H9 (cell line): ENCODE data around the gene SGIP1. TPM values are rescaled to one million over a fixed set of nuclear protein-coding genes. Genes with fewer than 3 reads are reported as not detected.

Source experiments
- DNase-seq: peaks from one replicate; pipeline ENCODE4 v3.0.0-alpha.2; 2017
- H2AFZ ChIP-seq: one replicate; pipeline ENCODE4 v1.6.1; 2013; ENCODE audit warnings: mild to moderate bottlenecking, low read length, control low read depth, moderate library complexity
- H2AK5ac ChIP-seq: 2 replicates; pipeline ENCODE4 v1.6.1; 2013; ENCODE audit warnings: low read length, control low read depth, mixed read lengths; ENCODE audit not compliant: insufficient read length
- H2BK120ac ChIP-seq: one replicate; pipeline ENCODE4 v1.6.1; 2013; ENCODE audit warnings: low read depth, mild to moderate bottlenecking, low read length, control low read depth, inconsistent platforms; ENCODE audit not compliant: poor library complexity, severe bottlenecking
- H2BK12ac ChIP-seq: 2 replicates; pipeline ENCODE4 v1.6.1; 2013; ENCODE audit warnings: low read length, control low read depth, mixed read lengths, low read depth; ENCODE audit not compliant: insufficient read length
- H2BK15ac ChIP-seq: 2 replicates; pipeline ENCODE4 v1.6.1; 2013; ENCODE audit warnings: low read depth, low read length, control low read depth
- H2BK20ac ChIP-seq: one replicate; pipeline ENCODE4 v1.6.1; 2013; ENCODE audit warnings: low read depth, mild to moderate bottlenecking, low read length, control low read depth, inconsistent platforms; ENCODE audit not compliant: poor library complexity, severe bottlenecking
- H2BK5ac ChIP-seq: 2 replicates; pipeline ENCODE4 v1.6.1; 2013; ENCODE audit warnings: low read length, control low read depth, mixed read lengths; ENCODE audit not compliant: insufficient read length
- H3K14ac ChIP-seq: 2 replicates; pipeline ENCODE4 v1.6.1; 2013; ENCODE audit warnings: low read length, control low read depth; ENCODE audit not compliant: insufficient read depth
- H3K18ac ChIP-seq: 2 replicates; pipeline ENCODE4 v1.6.1; 2013; ENCODE audit warnings: low read depth, mild to moderate bottlenecking, mixed read lengths, low read length, control low read depth; ENCODE audit not compliant: insufficient read length
- H3K23ac ChIP-seq: 2 replicates; pipeline ENCODE4 v1.6.1; 2013; ENCODE audit warnings: low read length, control low read depth, mixed read lengths, low read depth; ENCODE audit not compliant: insufficient read length
- H3K23me2 ChIP-seq: 2 replicates; pipeline ENCODE4 v1.6.1; 2013; ENCODE audit warnings: low read depth, mild to moderate bottlenecking, mixed read lengths, low read length, control low read depth; ENCODE audit not compliant: insufficient read length, poor library complexity, severe bottlenecking
- H3K27ac ChIP-seq: 2 replicates; pipeline ENCODE4 v1.5.1; 2013; ENCODE audit warnings: low read length, control low read depth, mixed read lengths, low read depth; ENCODE audit not compliant: insufficient read length
- H3K27me3 ChIP-seq: 2 replicates; pipeline ENCODE4 v1.6.1; 2013; ENCODE audit warnings: low read length, control low read depth, inconsistent platforms; ENCODE audit not compliant: insufficient read depth
- H3K4ac ChIP-seq: 2 replicates; pipeline ENCODE4 v1.6.1; 2013; ENCODE audit warnings: low read depth, mild to moderate bottlenecking, control low read depth, inconsistent platforms, low read length, moderate library complexity
- H3K4me1 ChIP-seq: 2 replicates; pipeline ENCODE4 v1.6.1; 2013; ENCODE audit warnings: low read length, control low read depth, inconsistent platforms; ENCODE audit not compliant: insufficient read depth
- H3K4me2 ChIP-seq: 2 replicates; pipeline ENCODE4 v1.6.1; 2013; ENCODE audit warnings: low read length, control low read depth, mixed read lengths; ENCODE audit not compliant: insufficient read length, insufficient read depth
- H3K56ac ChIP-seq: 2 replicates; pipeline ENCODE4 v1.6.1; 2013; ENCODE audit warnings: low read depth, mild to moderate bottlenecking, mixed read lengths, low read length, control low read depth; ENCODE audit not compliant: insufficient read length
- H3K79me1 ChIP-seq: 2 replicates; pipeline ENCODE4 v1.6.1; 2013; ENCODE audit warnings: low read depth, mild to moderate bottlenecking, moderate library complexity, low read length, control low read depth, inconsistent platforms; ENCODE audit not compliant: insufficient read depth, poor library complexity, severe bottlenecking
- H3K79me2 ChIP-seq: 2 replicates; pipeline ENCODE4 v1.6.1; 2013; ENCODE audit warnings: low read length, control low read depth, inconsistent platforms; ENCODE audit not compliant: insufficient read depth
- H3K9ac ChIP-seq: 2 replicates; pipeline ENCODE4 v1.6.1; 2013; ENCODE audit warnings: low read length, control low read depth, mixed read lengths; ENCODE audit not compliant: insufficient read length; ENCODE audit errors: extremely low read depth
- H3K9me3 ChIP-seq: one replicate; pipeline ENCODE4 v1.6.1; 2013; ENCODE audit warnings: low read depth, low read length, inconsistent platforms; ENCODE audit not compliant: control insufficient read depth
- H3T11ph ChIP-seq: one replicate; pipeline ENCODE4 v1.6.1; 2013; ENCODE audit warnings: mild to moderate bottlenecking, low read length, control low read depth, inconsistent platforms
- H4K20me1 ChIP-seq: one replicate; pipeline ENCODE4 v1.6.1; 2013; ENCODE audit not compliant: control insufficient read depth, insufficient read length, insufficient read depth
- H4K5ac ChIP-seq: 2 replicates; pipeline ENCODE4 v1.6.1; 2013; ENCODE audit warnings: low read depth, mild to moderate bottlenecking, mixed read lengths, low read length, control low read depth; ENCODE audit not compliant: insufficient read length
- H4K8ac ChIP-seq: replicated peaks from 2 replicates; pipeline ENCODE4 v1.6.1; 2013; ENCODE audit warnings: low read length, control low read depth, mixed read lengths, low read depth; ENCODE audit not compliant: insufficient read length
- H4K91ac ChIP-seq: 2 replicates; pipeline ENCODE4 v1.6.1; 2013; ENCODE audit warnings: low read depth, mild to moderate bottlenecking, moderate library complexity, mixed read lengths, low read length, control low read depth; ENCODE audit not compliant: insufficient read length
- H3K27ac Mint-ChIP-seq, 3 experiments: 2 replicates in 2 of 3; 3 replicates in 1 of 3; pipeline ENCODE4 v1.8.0; 2020 to 2021; ENCODE audit warnings: mixed read lengths in 3 of 3, mild to moderate bottlenecking in 1 of 3, moderate library complexity in 1 of 3
- H3K27me3 Mint-ChIP-seq: 2 replicates; pipeline ENCODE4 v1.8.0; 2021; ENCODE audit warnings: low read depth, mild to moderate bottlenecking, moderate library complexity, mixed read lengths
- H3K36me3 Mint-ChIP-seq, 3 experiments: 2 replicates in 2 of 3; 3 replicates in 1 of 3; pipeline ENCODE4 v1.8.0; 2020 to 2021; ENCODE audit warnings: low read depth in 3 of 3, mixed read lengths in 3 of 3; ENCODE audit not compliant: insufficient read depth in 1 of 3
- H3K4me1 Mint-ChIP-seq, 2 experiments: 2 replicates each; pipeline ENCODE4 v1.8.0; 2020; ENCODE audit warnings: mixed read lengths in 2 of 2
- H3K4me3 Mint-ChIP-seq, 2 experiments: 2 replicates in 1 of 2; 3 replicates in 1 of 2; pipeline ENCODE4 v1.8.0; 2020 to 2021; ENCODE audit warnings: mild to moderate bottlenecking in 2 of 2, mixed read lengths in 2 of 2, moderate library complexity in 1 of 2
- H3K9me3 Mint-ChIP-seq, 2 experiments: 2 replicates in 1 of 2; 3 replicates in 1 of 2; pipeline ENCODE4 v1.8.0; 2020; ENCODE audit warnings: mild to moderate bottlenecking in 2 of 2, mixed read lengths in 2 of 2, moderate library complexity in 1 of 2
- CTCF ChIP-seq: fragments of 200-600 bp; sonication (generic); conservative IDR thresholded peaks from 3 replicates; pipeline ENCODE4 v1.8.0; 2021; ENCODE audit warnings: antibody characterized with exemption, mild to moderate bottlenecking
- WGBS: extraction: QIAGEN DNeasy Blood & Tissue Kit; methylation state at CpG from one replicate; pipeline ENCODE4 v1.1.7; 2013; ENCODE audit warnings: missing lambda C conversion rate, low lambda C conversion rate, mixed read lengths; ENCODE audit not compliant: insufficient read length; ENCODE audit errors: extremely low coverage; 5-methylcytosine and 5-hydroxymethylcytosine counted together
- total RNA-seq: library from RNA; stranded (reverse); gene quantifications from 2 replicates; pipeline ENCODE4 v1.2.1, GENCODE V29; 2021

SGIP1 gene
- total RNA-seq, 1 experiment from 2014 or later, result 1.5 TPM

- Histone ChIP-seq H3K27ac (no peak overlapping the region), H3K23me2 (no peaks in the 10 kb centered on the region), H4K5ac (no peak overlapping the region), H3K79me1 (no peaks in the 10 kb centered on the region), H2AK5ac (no peak overlapping the region), H3K4ac (no peak overlapping the region), H3K18ac (no peak overlapping the region), H3K9ac (no peak overlapping the region), H4K20me1 (no peaks in the 10 kb centered on the region), H2BK120ac (no peak overlapping the region), H4K8ac (no peak overlapping the region), H2BK15ac (no peak overlapping the region), H3K4me2 (no peak overlapping the region), H3K9me3 (no peaks in the 10 kb centered on the region), H3K27me3 (no peaks in the 10 kb centered on the region), H2BK5ac (no peak overlapping the region), H2BK12ac (no peak overlapping the region), H4K91ac (no peak overlapping the region), H3K79me2 (no peaks in the 10 kb centered on the region), H3K4me1 (no peaks in the 10 kb centered on the region), H2AFZ (no peak overlapping the region), H3T11ph (no peak overlapping the region), H3K23ac (no peak overlapping the region), H3K14ac (no peak overlapping the region), H2BK20ac (no peak overlapping the region), H3K56ac (no peak overlapping the region)
- Mint-ChIP-seq H3K27me3 (no peaks in the 10 kb centered on the region), H3K27ac (no peak overlapping the region), H3K36me3 (no peaks in the 10 kb centered on the region), H3K4me1 (peaks cover 14 to 17% of the 10 kb centered on the region in 2 experiments), H3K9me3 (no peaks in the 10 kb centered on the region), H3K4me3 (no peak overlapping the region)
- DNase-seq, result no peak
- WGBS, result no CpG with 5 or more reads among the region's 2 CpGs
- TF ChIP-seq CTCF, result no peak
These were observed 153.4 kb downstream of the SGIP1 start for GRCh38 chr1:66687358-66687757.
